Amniotic epithelial cell (primary cell): ENCODE measurements around the gene CLOCK.

Experiments
- DNase-seq: peaks from one replicate; pipeline ENCODE4 v3.0.0-alpha.2; 2010; ENCODE audit warnings: low read depth

CLOCK gene

DNA sequence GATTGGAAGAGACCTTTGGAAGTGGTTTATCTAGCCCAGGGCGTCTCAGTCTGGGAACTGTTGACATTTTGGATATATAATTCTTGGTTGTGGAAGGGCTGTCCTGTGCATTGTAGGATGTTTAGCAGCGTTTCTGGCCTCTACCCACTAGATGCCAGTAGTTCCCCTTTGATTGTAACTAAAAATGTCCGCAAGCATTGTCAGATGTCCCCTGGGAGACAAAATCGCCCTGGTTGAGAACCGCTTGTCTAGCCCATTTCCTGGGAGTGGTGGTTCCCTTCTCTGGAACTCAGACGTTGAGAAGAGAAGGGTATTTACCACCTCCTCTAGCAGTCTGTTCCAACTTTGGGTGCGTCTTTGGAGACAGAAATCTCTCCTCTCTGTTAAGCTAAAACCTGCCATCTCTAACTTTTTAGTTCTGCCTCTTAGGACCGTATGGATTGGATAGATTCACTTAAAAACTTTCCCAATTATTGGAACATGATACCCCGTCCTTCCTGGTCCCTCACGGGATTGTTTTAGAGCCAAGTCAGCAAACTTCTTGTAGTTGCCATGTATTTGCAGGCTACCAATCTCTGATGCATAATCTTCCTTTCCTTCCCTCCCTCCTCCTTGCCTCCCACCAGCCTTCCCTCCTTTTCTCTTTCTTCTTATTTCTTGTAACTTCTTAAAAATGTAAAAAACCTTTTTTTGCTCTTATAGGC is 137.1 kb downstream of the CLOCK start:
- peak; percentile 13 for DNase-seq

DNA sequence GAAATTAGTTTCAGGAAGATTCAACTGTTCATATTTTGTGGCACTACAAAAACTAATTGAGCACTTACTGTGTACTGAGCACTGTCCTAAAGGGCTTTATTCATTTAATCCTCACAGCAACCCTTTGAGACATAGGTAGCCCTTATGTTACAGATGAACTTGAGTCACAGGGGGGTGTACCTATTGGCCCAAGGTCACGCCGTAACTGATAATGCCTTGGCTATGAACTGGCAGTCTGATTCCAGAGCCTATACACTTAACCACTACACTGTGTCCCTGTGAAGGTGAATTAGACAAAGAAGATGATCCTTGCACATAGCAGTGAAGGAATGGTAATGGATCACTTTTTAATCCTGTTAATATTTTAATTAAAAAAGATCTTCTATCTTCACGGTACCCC is 138.9 kb downstream of the CLOCK start:
- no peak for DNase-seq

DNA sequence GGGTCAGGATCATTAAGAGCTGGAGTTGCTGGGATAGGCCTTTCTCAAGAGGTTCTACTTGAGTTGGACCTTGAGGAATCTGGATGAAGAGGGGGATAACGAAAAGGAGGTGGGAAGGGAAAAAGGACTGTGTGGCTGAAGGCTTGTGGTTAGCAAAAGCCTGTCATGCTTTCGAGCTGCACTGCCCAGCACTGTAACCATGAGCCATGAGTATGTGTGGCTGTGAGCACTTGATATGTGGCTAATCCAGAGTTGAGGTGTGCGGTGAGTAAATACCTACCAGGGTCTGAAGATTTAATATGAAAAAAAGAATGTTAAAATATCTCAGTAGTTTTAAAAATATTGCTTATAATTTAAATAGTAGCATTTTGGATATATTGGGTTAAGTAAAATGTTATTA is 139.6 kb downstream of the CLOCK start:
- peak; percentile 32 for DNase-seq

DNA sequence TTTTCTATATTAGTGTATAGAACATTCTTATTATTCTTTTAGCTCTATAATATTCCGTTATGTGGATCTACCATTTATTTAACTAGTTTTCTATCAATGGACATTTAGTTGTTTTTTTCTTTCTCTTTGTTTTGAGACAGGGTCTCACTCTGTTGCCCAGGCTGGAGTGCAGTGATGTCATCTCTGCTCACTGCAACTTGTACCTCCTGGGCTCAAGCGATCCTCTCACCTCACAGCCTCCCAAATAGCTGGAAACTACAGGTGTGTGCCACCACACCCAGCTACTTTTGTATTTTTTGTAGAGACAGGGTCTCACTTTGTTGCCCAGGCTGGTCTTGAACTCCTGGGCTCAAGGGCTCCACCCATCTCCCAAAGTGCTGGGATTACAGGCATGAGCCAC is 140.2 kb downstream of the CLOCK start:
- DNase-seq: no peak

DNA sequence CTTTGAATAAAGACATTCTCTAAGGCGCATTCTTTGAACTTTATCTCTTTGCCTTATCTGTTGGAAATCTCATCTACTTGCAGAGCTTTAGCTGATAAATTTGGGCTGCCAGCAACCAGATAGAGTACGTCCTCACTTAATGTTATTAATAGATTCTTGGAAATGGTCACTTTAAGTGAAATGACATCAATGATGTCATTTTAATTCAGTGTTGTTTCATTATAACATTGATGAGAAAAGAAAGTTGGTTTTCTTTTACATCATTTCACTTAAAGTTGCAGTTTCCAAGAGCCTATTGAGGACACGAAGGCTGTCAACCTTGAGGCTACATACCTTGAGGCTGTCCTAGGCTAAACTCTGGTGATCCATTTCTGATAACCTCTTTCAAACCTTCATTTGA is 141.6 kb downstream of the CLOCK start:
- no peak for DNase-seq

DNA sequence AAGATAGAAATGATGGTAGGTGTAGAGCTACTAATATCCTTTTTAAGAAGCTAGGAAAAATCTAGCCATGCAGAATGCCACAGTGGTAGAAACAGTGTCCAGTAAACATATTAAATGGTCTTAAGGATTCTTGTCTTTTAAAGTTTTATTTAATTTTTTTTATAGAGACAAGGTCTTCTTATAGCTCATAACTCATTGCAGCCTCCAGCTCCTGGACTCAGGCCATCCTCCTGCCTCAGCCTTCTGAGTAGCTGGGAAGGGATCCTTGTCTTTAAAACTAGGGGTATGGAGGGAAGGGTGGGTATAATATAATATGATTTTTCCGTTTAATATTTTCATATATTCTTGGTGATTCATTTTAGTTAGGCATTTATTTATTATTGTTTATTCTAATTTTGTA is 147.1 kb downstream of the CLOCK start:
- DNase-seq: no peak

DNA sequence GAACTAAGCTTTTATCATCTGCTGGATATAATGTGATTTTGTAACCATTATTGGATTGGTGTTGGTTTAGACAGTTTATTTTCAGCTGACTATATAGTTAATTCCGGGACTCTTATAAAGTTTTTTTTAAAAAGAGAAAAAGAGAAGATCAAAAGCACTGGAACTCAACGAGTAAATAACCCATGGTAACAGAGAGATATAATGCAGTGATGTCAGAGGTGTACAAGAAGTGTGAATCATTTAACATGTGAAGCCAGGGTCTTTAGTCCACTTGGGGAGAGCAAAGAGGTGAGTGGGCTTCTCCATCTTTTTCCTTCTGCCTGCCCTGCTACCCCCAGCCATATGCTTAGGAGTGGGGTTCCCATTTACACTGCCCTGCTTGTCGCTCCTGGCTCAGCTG is 147.7 kb downstream of the CLOCK start:
- DNase-seq: peak; percentile 42

DNA sequence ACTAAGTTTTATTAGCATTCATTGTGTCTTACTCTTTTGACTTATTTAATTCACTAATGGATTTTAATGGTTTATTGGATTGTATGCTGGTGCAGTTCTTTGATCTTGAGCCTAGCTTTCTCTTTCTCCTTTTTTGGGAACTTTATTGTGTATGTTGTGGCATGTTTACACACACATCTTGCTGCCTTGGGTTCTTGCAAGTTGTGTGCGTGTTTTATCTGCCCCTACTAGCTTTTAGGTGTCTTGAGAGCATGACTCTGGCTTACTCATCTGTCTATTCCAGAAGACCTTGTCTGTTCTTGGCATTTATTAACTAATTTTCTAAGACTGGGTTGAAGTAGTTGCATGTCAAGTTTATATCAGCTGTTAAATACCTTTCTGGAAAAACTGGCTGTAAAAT is 148.2 kb downstream of the CLOCK start:
- peak; percentile 73 for DNase-seq

DNA sequence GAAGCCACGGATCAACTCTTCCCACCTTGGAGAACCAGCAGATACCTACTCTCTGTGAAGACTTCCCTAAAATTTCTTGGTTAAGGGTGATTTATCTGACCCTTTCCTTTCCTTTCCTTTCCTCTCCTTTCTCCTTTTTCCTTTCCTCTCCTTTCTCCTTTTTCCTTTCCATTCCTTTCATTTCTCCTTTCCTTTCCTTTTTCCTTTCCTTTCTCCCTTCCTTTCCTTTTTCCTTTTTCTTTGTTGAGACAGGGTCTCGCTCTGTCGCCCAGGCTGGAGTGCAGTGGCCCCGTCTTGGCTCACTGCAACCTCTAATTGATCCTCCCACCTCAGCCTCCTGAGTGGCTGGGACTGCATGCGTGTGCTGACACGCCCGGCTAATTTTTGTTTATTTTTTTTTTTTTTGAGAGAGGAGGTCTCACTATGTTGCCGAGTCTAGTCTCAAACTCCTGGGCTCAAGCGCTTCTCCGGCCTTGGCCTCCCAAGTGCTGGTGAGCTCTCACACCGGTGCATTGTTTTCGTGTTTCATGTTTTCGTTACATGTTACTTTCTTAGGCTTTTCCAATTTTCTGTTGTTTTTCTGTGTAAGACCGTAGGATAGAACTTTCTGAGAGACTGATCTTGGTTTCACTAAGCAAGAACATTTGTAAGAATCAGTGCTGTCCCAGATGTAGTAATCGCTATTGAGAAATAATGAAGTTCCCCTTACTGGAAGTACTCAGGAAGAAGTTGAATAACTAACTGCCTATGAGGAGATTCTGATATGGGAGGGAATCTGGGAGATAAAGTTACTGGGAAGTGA is 149.0 kb downstream of the CLOCK start:
- DNase-seq: peak; percentile 95

DNA sequence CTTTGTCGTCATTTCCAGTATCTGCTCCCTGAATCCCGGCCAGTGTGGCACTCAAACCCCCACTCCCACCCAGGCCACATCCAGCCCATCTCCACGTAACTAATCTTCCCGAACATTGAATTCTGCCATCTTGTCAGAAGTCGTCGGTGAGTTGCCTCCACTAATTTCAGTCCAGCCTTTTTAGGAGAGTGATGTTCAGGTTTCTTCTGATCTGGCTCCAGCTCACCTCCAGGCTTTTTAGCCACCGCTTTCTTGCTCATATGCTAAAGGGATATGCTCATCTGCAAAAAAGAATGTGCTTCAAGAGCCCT is 149.6 kb downstream of the CLOCK start:
- DNase-seq: peak; percentile 25

DNA sequence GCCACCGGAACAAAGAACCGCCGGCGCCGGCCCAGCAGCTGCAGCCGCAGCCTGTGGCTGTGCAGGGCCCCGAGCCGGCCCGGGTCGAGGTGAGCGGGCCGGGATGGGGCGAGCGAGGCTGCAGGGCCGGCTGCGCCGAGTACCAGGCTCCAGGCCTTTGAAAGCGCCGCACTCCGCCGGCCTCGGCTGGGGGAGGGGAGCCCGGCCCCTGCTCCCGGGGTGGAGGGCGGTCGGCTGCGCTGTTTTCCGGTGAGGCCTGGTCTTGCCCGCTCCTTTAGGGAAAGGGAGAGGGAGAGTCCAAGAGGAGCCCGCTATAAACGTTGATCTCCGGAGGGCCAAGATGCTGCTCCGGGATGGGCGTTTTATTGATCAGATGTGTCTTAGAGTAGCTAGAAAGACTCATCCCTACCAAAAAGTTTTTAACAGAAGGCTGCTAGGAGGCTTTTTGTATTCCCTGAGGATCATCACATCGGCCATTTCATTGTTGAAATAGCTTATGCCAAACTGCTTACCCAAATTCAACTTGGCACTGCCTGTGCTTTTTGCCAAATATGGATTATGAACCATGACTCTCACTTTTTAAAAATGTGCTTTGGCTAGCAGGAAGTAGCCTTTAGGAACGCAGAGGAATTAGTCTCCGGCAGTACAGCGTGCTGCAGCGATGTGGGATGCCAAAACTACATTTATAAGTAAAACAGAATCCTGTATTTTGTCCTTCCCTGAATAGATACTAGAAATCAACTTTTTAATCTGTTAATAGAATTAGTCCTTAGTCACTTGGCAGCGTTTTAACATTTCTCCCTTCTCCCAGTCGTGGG is 150.2 kb downstream of the CLOCK start:
- DNase-seq: peak; percentile 38

DNA sequence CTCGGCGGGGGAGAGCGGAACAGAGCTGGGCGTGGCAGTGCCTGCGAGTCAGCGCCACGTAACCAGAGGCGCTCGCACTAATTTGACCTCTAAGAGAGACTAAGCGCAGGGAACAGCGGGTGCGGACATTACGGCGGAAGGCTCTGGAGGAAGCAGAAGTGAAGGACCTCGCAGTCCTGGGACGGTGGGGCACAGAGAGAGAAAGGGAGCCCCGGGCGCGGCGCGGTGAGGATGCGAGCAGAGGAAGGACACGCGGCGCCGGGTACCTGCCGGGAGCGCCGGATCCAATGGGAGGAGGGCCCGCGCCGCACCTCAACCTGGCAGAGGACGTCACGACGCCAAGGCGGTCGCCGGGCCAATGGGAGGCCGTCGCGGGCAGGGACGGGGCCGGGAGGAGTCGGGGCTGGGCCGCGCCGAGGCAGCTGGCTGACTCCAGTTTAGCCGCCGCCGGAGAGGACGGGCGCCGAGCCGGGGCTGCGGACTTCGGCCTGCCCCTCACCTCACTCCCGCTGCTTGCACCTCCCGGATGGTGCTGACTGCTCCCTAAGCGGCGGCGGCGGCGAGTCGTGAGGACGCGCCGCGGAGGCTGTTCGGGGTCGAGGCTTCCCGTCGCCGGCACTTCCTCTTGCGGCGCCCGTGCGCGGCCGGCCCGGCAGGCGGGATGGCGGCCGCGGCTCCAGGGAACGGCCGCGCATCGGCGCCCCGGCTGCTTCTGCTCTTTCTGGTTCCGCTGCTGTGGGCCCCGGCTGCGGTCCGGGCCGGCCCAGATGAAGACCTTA is 151.0 kb downstream of the CLOCK start, which contains the start of gene TMEM165:
Gene TMEM165, plus strand, starts transcription at position 429 of the 779 bp plus-strand sequence. Its CDS starts 233 bp downstream, at position 662.
- DNase-seq: peak; percentile 80

DNA sequence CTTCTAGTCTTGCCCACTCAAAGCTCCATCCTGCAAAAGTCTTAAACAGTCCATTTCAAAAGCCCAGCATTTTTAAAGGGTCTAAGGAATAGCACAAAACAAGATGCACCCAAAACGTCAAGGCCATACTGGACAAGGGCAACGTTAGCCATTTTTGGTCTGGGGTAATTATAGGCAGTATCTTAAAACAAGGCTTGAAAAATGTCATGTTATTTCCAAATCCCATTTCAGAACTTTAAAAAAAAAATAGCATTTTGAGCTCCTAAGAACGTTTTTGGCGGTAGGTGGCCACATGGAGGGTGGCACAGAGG is 151.5 kb downstream of the CLOCK start:
- DNase-seq: no peak

DNA sequence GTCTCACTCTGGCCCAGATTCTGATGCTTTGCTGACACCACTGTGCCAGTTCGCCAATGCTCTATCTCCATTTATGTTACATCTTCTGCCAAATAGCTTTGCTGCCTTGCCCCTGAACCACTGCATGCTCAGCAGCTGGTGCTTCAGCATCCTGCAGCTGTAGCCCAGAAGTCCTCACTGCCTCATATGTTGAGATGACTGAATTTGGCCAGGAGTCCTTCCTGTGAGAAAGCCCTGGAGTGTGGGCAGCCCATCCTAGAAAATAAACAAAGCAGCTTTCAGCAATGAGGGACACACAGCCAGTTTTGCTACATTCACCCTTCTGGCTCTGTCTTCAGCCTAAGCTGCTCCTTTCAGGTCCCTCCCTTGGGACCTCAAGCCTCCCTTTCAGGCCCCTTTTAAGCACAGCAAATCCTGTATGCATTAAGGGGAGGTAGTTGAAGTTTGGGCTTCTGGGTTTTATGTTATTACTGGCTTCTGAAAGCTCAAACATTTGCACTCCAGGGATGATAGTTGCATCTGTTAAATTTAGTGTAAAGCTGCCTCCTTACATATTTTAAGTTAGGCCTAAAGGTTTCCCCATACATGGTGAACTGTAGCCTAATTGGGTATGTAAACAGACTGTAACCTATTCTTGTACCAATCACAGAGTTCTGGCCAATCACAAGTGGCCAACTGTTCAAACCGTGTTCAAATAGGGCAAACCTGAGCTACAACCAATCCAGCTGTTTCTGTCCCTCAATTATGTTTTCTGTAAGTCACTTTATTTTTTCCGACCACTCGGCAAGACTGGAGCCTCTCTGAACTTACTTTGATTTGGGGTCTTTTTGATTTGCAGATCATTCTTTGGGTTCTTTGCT is 153.0 kb downstream of the CLOCK start:
- no peak for DNase-seq

DNA sequence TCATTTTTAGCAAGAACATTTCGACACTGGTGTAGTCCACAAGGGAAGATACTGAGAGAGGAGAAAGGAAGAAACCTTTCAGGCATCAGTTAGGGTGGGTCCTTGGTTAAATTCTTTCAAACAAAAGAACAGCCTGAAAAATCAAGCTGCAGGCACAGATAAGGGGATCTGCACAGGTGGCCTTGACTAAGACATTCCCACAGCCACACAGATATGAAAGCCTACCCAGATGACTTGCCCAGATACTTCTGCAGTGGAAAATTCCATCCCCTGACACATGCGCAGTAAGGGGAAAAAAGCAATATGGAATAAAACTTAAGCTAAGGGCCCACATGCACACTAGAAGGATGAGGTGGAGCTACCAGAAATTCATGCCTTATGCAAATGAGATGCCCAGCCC is 159.9 kb downstream of the CLOCK start:
- DNase-seq: no peak

DNA sequence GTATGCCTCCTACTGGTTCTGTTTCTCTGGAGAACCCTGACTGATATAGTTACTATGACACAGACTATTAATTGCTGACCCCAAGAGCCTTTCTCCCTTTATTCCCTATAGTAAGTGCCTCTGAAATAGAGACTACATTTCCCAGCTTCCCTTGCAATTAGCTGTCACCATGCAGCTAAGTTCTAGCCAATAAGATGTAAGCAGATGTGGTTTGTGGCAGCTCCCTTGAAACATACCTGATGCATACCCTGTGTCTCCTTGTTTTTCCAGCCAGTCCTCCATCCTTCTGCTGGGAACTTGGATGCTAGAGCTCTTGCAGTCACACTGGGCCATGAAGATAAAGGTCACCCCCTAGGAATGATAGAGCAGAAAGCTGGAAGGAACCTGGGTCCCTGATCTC is 160.6 kb downstream of the CLOCK start:
- DNase-seq: peak; percentile 63

DNA sequence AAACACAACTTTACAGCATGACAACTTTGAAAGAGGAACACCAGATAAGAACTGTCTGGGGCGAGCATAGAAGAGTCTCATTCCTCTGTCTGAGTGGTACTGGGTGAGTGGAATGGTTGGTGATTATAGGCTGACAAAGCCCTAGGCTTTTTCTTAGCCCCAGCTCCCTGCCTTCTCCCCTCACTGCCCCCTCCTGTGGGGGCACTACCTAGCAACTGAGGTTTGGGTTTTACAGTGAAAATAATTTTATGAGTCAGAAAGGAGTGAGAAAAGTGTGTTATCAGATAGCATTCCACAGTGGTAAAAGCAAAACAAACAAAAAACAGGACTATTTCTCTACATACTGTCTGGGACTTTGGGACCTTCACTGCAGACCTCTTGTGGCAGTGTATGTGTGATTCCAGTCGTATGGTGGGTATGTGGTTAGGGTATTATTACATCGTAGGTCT is 161.5 kb downstream of the CLOCK start:
- DNase-seq: peak; percentile 61

DNA sequence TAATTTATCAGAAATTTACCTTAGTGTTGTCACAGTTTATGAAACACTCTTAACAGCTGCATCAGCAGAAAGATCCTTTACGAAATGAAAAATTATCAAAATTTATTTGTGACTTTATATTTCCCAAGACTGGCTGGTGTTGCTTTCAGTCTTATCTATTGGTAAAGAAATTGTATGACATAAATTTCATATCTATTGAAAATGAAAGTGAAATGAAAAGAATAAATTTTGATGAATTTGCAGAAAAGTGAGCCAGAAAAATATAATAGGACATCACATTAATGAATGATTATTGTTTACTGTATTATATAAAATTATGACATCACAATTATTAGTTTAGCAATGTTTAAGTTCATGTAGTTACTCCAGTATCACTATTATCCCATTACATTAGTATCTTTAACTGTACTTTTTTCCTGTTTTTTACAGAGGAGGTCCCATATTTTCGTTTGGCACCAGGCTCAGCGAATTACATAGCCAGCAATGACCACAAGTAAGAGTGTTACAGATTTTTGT is 164.2 kb downstream of the CLOCK start:
- DNase-seq: no peak

DNA sequence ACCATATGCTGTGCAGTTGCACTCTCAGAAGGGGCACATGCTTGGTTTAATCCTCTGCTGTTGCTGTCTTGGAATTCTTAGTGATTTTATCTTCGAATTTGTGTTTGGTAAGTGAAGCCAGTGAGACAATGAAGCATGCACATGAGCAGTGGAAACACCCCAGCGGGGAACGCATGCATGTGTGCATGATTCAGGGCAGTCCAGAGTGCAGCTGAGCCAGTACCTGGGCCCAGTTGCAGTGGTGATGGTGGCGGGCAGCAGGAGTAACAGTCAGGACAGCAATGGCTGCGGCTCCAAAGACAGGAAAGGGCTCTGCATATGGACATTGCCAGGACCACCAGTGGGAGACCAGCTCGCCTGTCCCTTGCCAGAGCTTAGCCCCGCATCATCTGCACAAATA is 165.2 kb downstream of the CLOCK start:
- no peak for DNase-seq

DNA sequence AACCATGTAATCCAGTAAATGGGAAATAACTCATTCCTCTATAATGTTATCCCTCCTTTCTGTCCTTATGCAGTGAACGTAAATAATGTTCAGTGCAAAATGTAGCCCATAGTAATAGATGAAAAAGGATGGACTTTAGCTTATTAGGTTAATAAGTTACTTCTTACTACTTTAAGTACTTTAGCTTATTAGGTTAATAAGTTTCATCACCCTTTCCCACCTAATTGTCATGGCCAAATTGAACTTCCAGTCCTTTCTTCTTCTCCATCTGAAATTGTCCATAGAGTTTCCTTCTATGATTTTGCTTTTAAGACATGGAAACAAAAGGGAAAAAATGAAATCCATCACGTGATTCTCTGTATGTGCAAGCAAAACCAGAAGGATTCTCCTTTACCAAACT is 166.1 kb downstream of the CLOCK start:
- no peak for DNase-seq
